GM23338 (cell line): Measurements from ENCODE around the gene VPS37B. TPM values are rescaled to one million over a fixed set of nuclear protein-coding genes. Genes with fewer than 3 reads are reported as not detected.

Source experiments
- ATAC-seq: fragments of 200-7000 bp; cut with Tn5 transposase; 3 replicates; pipeline ENCODE4 v1.9.1; 2020
- DNase-seq: peaks from one replicate; pipeline ENCODE4 v3.0.0-alpha.2; 2015; ENCODE audit warnings: low spot score
- H2AFZ ChIP-seq: fragments of 200-600 bp; sonication (generic); 2 replicates; pipeline ENCODE4 v1.8.0; 2016; ENCODE audit warnings: antibody characterized with exemption, mild to moderate bottlenecking, moderate library complexity
- H3F3A ChIP-seq: fragments of 200-600 bp; sonication (generic); replicated peaks from 2 replicates; pipeline ENCODE4 v1.8.0; 2017; ENCODE audit warnings: antibody characterized with exemption, mixed run types, low read depth
- H3K27ac ChIP-seq: fragments of 200-600 bp; sonication (generic); 2 replicates; pipeline ENCODE4 v1.6.1; 2016; ENCODE audit warnings: low read depth
- H3K27me3 ChIP-seq: fragments of 200-600 bp; sonication (generic); 2 replicates; pipeline ENCODE4 v1.8.0; 2016; ENCODE audit warnings: mild to moderate bottlenecking, mixed run types, moderate library complexity; ENCODE audit not compliant: insufficient read depth
- H3K36me3 ChIP-seq: fragments of 200-600 bp; sonication (generic); 2 replicates; pipeline ENCODE4 v1.8.0; 2016; ENCODE audit warnings: mild to moderate bottlenecking; ENCODE audit not compliant: insufficient read depth
- H3K4me1 ChIP-seq: fragments of 200-600 bp; sonication (generic); 2 replicates; pipeline ENCODE4 v1.8.0; 2016; ENCODE audit warnings: mild to moderate bottlenecking, moderate library complexity; ENCODE audit not compliant: insufficient read depth
- H3K4me2 ChIP-seq: fragments of 200-600 bp; sonication (generic); 2 replicates; pipeline ENCODE4 v1.7.1; 2017; ENCODE audit warnings: mixed run types
- H3K4me3 ChIP-seq: fragments of 200-600 bp; sonication (generic); 2 replicates; pipeline ENCODE4 v1.6.1; 2016; ENCODE audit warnings: mixed run types
- H3K79me2 ChIP-seq: fragments of 200-600 bp; sonication (generic); replicated peaks from 2 replicates; pipeline ENCODE4 v1.8.0; 2017; ENCODE audit warnings: mild to moderate bottlenecking; ENCODE audit not compliant: insufficient read depth
- H3K9me2 ChIP-seq: fragments of 200-600 bp; sonication (generic); 2 replicates; pipeline ENCODE4 v1.8.0; 2017; ENCODE audit not compliant: insufficient read depth
- H4K20me1 ChIP-seq: fragments of 200-600 bp; sonication (generic); replicated peaks from 2 replicates; pipeline ENCODE4 v1.8.0; 2017; ENCODE audit warnings: mild to moderate bottlenecking; ENCODE audit not compliant: insufficient read depth
- H3K27ac Mint-ChIP-seq: 2 replicates; pipeline ENCODE4 v1.8.0; 2020; ENCODE audit warnings: inconsistent platforms, mild to moderate bottlenecking, moderate library complexity, mixed read lengths
- H3K27me3 Mint-ChIP-seq: 3 replicates; pipeline ENCODE4 v1.8.0; 2022; ENCODE audit warnings: low read depth, mild to moderate bottlenecking, moderate library complexity, mixed read lengths, inconsistent platforms; ENCODE audit not compliant: insufficient read depth, poor library complexity
- H3K36me3 Mint-ChIP-seq: 3 replicates; pipeline ENCODE4 v1.8.0; 2021; ENCODE audit warnings: low read depth, mild to moderate bottlenecking, inconsistent platforms, moderate library complexity, mixed read lengths
- H3K4me1 Mint-ChIP-seq: 3 replicates; pipeline ENCODE4 v1.8.0; 2020; ENCODE audit warnings: mild to moderate bottlenecking, inconsistent platforms, mixed read lengths
- H3K4me3 Mint-ChIP-seq: 3 replicates; pipeline ENCODE4 v1.8.0; 2021; ENCODE audit warnings: moderate library complexity, mild to moderate bottlenecking, inconsistent platforms, mixed read lengths
- H3K9me3 Mint-ChIP-seq: 3 replicates; pipeline ENCODE4 v1.8.0; 2020; ENCODE audit warnings: moderate library complexity, mild to moderate bottlenecking, inconsistent platforms, mixed read lengths
- CREB1 ChIP-seq: fragments of 250-450 bp; sonication (Bioruptor Pico); IDR thresholded peaks from 2 replicates; pipeline ENCODE4 v1.5.0; 2020; ENCODE audit warnings: low read depth, mild to moderate bottlenecking, moderate library complexity
- ETS1 ChIP-seq: IDR thresholded peaks from 2 replicates; pipeline ENCODE4 v1.6.1; 2016; ENCODE audit warnings: antibody characterized with exemption
- EZH2phosphoT487 ChIP-seq: fragments of 200-600 bp; sonication (generic); IDR thresholded peaks from one replicate; pipeline ENCODE4 v1.8.1; 2018; ENCODE audit warnings: antibody characterized with exemption; ENCODE audit not compliant: unreplicated experiment
- JUNB ChIP-seq: IDR thresholded peaks from one replicate; pipeline ENCODE4 v1.6.1; 2016; ENCODE audit warnings: antibody characterized with exemption; ENCODE audit not compliant: unreplicated experiment
- NANOG ChIP-seq: IDR thresholded peaks from 2 replicates; pipeline ENCODE4 v1.6.1; 2016; ENCODE audit warnings: antibody characterized with exemption, borderline replicate concordance
- POLR2AphosphoS5 ChIP-seq: IDR thresholded peaks from 2 replicates; pipeline ENCODE4 v1.6.1; 2016; ENCODE audit warnings: antibody characterized with exemption, low read depth
- STAT1 ChIP-seq: IDR thresholded peaks from one replicate; pipeline ENCODE4 v1.6.1; 2016; ENCODE audit warnings: antibody characterized with exemption; ENCODE audit not compliant: unreplicated experiment
- ZNF114 ChIP-seq: fragments of 250-450 bp; sonication (Bioruptor Pico); IDR thresholded peaks from 2 replicates; pipeline ENCODE4 v1.5.0; 2020; ENCODE audit warnings: mild to moderate bottlenecking, moderate library complexity
- ZNF331 ChIP-seq: fragments of 250-450 bp; sonication (Bioruptor Pico); IDR thresholded peaks from 2 replicates; pipeline ENCODE4 v1.5.0; 2020; ENCODE audit warnings: low read depth, mild to moderate bottlenecking, moderate library complexity
- polyA plus RNA-seq: library from polyadenylated mRNA; unstranded; fragments of >200 nt; fragmentation: Nextera tagmentation; extraction: Ambion mirVana; gene quantifications from 2 replicates; pipeline ENCODE4 v1.2.1, GENCODE V29; 2016
- total RNA-seq: library from RNA; depleted of rRNA; stranded (reverse); fragments of >200 nt; shearing (Covaris generic); gene quantifications from 2 replicates; pipeline ENCODE4 v1.2.3, GENCODE V29; 2014
- TF ChIP-seq, protein P1 (sequence below): fragments of 250-450 bp; sonication (Bioruptor Pico); IDR thresholded peaks from 2 replicates; pipeline ENCODE4 v1.5.0; 2020; ENCODE audit warnings: mild to moderate bottlenecking, moderate library complexity

The VPS37B gene
- total and polyA plus RNA-seq, 2 experiments from 2014 or later: 6.7 to 10.9 TPM

DNA sequence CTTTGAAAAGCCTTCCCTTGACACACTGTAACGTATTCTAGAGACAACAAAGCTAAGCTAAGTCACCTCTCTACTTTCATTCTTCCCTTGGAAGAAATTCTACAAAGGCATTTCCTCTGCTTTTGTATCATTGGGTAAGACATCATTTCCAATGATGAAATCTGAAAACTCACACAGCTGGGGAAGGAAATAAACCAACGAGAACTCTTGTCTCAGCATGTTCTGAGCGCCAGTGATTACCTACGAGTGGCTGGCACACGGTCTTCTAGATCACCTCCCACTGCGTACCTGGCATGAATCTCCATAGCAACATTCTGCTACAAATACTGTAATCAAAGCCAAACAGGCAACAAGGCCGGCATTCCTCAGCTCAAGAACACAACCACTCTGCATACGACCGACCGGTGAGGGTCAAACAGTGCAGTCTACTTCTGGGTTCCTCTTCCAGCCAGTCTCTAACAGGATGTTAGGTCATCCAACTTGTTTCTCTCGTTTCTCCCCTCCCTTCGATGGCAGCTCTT lies 7.6 kb downstream of the VPS37B start:
- H3K27ac ChIP-seq: no peak overlapping the region
- peaks cover 20% of the 10 kb centered on the region for H3K27me3 Mint-ChIP-seq

DNA sequence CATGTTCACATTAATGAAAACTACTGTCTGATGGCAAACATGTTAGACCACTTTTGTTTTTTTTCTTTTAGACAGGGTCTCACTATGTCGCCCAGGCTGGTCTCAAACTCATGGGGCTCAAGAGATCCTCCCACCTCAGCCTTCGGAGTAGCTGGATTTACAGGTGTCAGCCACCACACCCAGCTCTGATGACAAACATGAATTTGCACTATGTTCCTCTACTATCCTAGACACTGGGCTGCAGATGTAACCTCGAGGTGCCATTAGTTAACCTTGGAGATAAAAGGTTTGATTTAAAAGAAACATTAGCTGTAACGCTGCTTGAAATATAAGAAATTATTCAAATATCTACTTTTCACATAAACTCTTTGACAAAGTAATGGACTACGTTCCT lies 8.1 kb downstream of the VPS37B start:
- Histone ChIP-seq H4K20me1 (peaks cover 28% of the 10 kb centered on the region), H3K36me3 (no peaks in the 10 kb centered on the region), H2AFZ (no peak overlapping the region), H3K27me3 (peaks cover 4% of the 10 kb centered on the region; the same call in 1 of the 2 replicates), H3K79me2 (peaks cover 71% of the 10 kb centered on the region), H3K27ac (no peak overlapping the region), H3K4me2 (no peak overlapping the region), H3K4me1 (peaks cover 26% of the 10 kb centered on the region), H3K9me2 (no peaks in the 10 kb centered on the region), H3K4me3 (no peak overlapping the region), H3F3A (peaks cover 8% of the 10 kb centered on the region)
- Mint-ChIP-seq H3K27me3 (peaks cover 21% of the 10 kb centered on the region), H3K4me1 (peaks cover 48% of the 10 kb centered on the region), H3K4me3 (no peak overlapping the region), H3K9me3 (no peaks in the 10 kb centered on the region), H3K27ac (no peak overlapping the region), H3K36me3 (no peaks in the 10 kb centered on the region)
- ATAC-seq: no peak
- DNase-seq: no peak
- no peak for TF ChIP-seq CREB1 (CRISPR knock-in tag)
- TF ChIP-seq NANOG: no peak
- no peak for TF ChIP-seq EZH2phosphoT487
- TF ChIP-seq, protein P1, sequence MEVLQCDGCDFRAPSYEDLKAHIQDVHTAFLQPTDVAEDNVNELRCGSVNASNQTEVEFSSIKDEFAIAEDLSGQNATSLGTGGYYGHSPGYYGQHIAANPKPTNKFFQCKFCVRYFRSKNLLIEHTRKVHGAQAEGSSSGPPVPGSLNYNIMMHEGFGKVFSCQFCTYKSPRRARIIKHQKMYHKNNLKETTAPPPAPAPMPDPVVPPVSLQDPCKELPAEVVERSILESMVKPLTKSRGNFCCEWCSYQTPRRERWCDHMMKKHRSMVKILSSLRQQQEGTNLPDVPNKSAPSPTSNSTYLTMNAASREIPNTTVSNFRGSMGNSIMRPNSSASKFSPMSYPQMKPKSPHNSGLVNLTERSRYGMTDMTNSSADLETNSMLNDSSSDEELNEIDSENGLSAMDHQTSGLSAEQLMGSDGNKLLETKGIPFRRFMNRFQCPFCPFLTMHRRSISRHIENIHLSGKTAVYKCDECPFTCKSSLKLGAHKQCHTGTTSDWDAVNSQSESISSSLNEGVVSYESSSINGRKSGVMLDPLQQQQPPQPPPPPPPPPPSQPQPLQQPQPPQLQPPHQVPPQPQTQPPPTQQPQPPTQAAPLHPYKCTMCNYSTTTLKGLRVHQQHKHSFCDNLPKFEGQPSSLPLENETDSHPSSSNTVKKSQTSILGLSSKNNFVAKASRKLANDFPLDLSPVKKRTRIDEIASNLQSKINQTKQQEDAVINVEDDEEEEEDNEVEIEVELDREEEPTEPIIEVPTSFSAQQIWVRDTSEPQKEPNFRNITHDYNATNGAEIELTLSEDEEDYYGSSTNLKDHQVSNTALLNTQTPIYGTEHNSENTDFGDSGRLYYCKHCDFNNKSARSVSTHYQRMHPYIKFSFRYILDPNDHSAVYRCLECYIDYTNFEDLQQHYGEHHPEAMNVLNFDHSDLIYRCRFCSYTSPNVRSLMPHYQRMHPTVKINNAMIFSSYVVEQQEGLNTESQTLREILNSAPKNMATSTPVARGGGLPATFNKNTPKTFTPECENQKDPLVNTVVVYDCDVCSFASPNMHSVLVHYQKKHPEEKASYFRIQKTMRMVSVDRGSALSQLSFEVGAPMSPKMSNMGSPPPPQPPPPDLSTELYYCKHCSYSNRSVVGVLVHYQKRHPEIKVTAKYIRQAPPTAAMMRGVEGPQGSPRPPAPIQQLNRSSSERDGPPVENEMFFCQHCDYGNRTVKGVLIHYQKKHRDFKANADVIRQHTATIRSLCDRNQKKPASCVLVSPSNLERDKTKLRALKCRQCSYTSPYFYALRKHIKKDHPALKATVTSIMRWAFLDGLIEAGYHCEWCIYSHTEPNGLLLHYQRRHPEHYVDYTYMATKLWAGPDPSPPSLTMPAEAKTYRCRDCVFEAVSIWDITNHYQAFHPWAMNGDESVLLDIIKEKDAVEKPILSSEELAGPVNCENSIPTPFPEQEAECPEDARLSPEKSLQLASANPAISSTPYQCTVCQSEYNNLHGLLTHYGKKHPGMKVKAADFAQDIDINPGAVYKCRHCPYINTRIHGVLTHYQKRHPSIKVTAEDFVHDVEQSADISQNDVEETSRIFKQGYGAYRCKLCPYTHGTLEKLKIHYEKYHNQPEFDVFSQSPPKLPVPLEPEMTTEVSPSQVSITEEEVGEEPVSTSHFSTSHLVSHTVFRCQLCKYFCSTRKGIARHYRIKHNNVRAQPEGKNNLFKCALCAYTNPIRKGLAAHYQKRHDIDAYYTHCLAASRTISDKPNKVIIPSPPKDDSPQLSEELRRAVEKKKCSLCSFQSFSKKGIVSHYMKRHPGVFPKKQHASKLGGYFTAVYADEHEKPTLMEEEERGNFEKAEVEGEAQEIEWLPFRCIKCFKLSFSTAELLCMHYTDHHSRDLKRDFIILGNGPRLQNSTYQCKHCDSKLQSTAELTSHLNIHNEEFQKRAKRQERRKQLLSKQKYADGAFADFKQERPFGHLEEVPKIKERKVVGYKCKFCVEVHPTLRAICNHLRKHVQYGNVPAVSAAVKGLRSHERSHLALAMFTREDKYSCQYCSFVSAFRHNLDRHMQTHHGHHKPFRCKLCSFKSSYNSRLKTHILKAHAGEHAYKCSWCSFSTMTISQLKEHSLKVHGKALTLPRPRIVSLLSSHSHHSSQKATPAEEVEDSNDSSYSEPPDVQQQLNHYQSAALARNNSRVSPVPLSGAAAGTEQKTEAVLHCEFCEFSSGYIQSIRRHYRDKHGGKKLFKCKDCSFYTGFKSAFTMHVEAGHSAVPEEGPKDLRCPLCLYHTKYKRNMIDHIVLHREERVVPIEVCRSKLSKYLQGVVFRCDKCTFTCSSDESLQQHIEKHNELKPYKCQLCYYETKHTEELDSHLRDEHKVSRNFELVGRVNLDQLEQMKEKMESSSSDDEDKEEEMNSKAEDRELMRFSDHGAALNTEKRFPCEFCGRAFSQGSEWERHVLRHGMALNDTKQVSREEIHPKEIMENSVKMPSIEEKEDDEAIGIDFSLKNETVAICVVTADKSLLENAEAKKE: no peak
- no peak for TF ChIP-seq STAT1
- no peak for TF ChIP-seq JUNB
- no peak for TF ChIP-seq ETS1
- TF ChIP-seq ZNF114 (CRISPR knock-in tag): no peak
- no peak for TF ChIP-seq ZNF331 (CRISPR knock-in tag)
- TF ChIP-seq POLR2AphosphoS5: no peak

More for the DNA sequence above, 7.6 kb downstream of the VPS37B start:
- DNase-seq (peak; percentile 89), ATAC-seq (peak; percentile 60)
- no peak overlapping the region; the same call in 2 of the 3 replicates for H3K4me3 Mint-ChIP-seq
- H3K9me2 ChIP-seq: no peaks in the 10 kb centered on the region
- H3K4me3 ChIP-seq: no peak overlapping the region
- H2AFZ ChIP-seq: no peak overlapping the region
- TF ChIP-seq ETS1 (no peak), JUNB (no peak), POLR2AphosphoS5 (no peak)
- no peaks in the 10 kb centered on the region for H3K36me3 ChIP-seq
- no peaks in the 10 kb centered on the region for H3K36me3 Mint-ChIP-seq
- peaks cover 13% of the 10 kb centered on the region for H3F3A ChIP-seq
- H3K4me1 ChIP-seq: peaks cover 29% of the 10 kb centered on the region
- no peaks in the 10 kb centered on the region for H3K27me3 ChIP-seq
- H4K20me1 ChIP-seq: peaks cover 23% of the 10 kb centered on the region
- H3K4me1 Mint-ChIP-seq: peaks cover 49% of the 10 kb centered on the region
- H3K4me2 ChIP-seq: peak overlapping the region; percentile 37; the same call in 1 of the 2 replicates
- no peaks in the 10 kb centered on the region for H3K9me3 Mint-ChIP-seq
- peaks cover 71% of the 10 kb centered on the region for H3K79me2 ChIP-seq
- no peak overlapping the region for H3K27ac Mint-ChIP-seq
